Subcutaneous abdominal adipose tissue (tissue), 5 donors: ENCODE results near the gene USP17L20.
"Not testable (repeated sequence)": the region's sequence is repeated elsewhere in the genome, so short reads cannot be mapped to it uniquely, and the experiment has no call there.

Source experiments
- H3K27ac ChIP-seq: one replicate; pipeline ENCODE4 v1.7.0; 2013; ENCODE audit warnings: low read depth, mild to moderate bottlenecking, inconsistent platforms, low read length, moderate library complexity
- H3K27me3 ChIP-seq, 5 donors: one replicate each; pipeline ENCODE4 v1.7.0; 2013; ENCODE audit warnings: low read length in 5 of 5, inconsistent platforms in 1 of 5; ENCODE audit not compliant: control insufficient read depth in 5 of 5, insufficient read depth in 4 of 5
- H3K36me3 ChIP-seq, 5 donors: one replicate each; pipeline ENCODE4 v1.7.0; 2013; ENCODE audit warnings: low read length in 5 of 5; ENCODE audit not compliant: control insufficient read depth in 5 of 5, insufficient read depth in 5 of 5
- H3K4me1 ChIP-seq, 5 donors: one replicate each; pipeline ENCODE4 v1.7.0; 2013; ENCODE audit warnings: low read length in 5 of 5, mild to moderate bottlenecking in 3 of 5, moderate library complexity in 1 of 5; ENCODE audit not compliant: control insufficient read depth in 5 of 5, insufficient read depth in 5 of 5
- H3K4me3 ChIP-seq, 5 donors: one replicate each; pipeline ENCODE4 v1.7.0; 2013; ENCODE audit warnings: low read length in 5 of 5, low read depth in 1 of 5
- H3K9ac ChIP-seq, 5 donors: one replicate each; pipeline ENCODE4 v1.7.0; 2013; ENCODE audit warnings: low read length in 5 of 5, mild to moderate bottlenecking in 4 of 5, moderate library complexity in 3 of 5
- H3K9me3 ChIP-seq, 5 donors: one replicate each; pipeline ENCODE4 v1.7.0; 2013; ENCODE audit warnings: low read length in 5 of 5; ENCODE audit not compliant: control insufficient read depth in 5 of 5
- donor health status: healthy.
- donor health status: healthy.
- donor health status: healthy.
- donor health status: healthy.
- donor health status: healthy.

The USP17L20 gene

GRCh38 chr4:9257824-9258223 lies at the start of gene USP17L20:
Gene USP17L20 (plus strand): TSS chr4:9258124. CDS start chr4:9258124, 0 bp downstream.
- not testable (repeated sequence) for H3K4me3 ChIP-seq, H3K27ac ChIP-seq, H3K9me3 ChIP-seq, H3K4me1 ChIP-seq, H3K9ac ChIP-seq, H3K27me3 ChIP-seq, H3K36me3 ChIP-seq

- not testable (repeated sequence) for H3K36me3 ChIP-seq, H3K4me3 ChIP-seq, H3K4me1 ChIP-seq, H3K27ac ChIP-seq, H3K9me3 ChIP-seq, H3K27me3 ChIP-seq, H3K9ac ChIP-seq
These were observed 47.6 kb upstream of the USP17L20 start, which contains the start of gene USP17L10 for GRCh38 chr4:9210357-9210756. Gene USP17L10 (plus strand): TSS chr4:9210657. CDS start chr4:9210657, 0 bp downstream.

GRCh38 chr4:9214701-9215100 lies 43.2 kb upstream of the USP17L20 start:
- not testable (repeated sequence) for H3K9me3 ChIP-seq, H3K36me3 ChIP-seq, H3K27ac ChIP-seq, H3K27me3 ChIP-seq, H3K4me1 ChIP-seq, H3K9ac ChIP-seq, H3K4me3 ChIP-seq

GRCh38 chr4:9215105-9215504 lies 42.8 kb upstream of the USP17L20 start, which contains the start of gene USP17L11:
Gene USP17L11 (plus strand): TSS chr4:9215405. CDS start chr4:9215405, 0 bp downstream.
- H3K27ac ChIP-seq, H3K9ac ChIP-seq, H3K9me3 ChIP-seq, H3K4me1 ChIP-seq, H3K4me3 ChIP-seq, H3K27me3 ChIP-seq, H3K36me3 ChIP-seq: not testable (repeated sequence)

- H3K9ac ChIP-seq, H3K4me3 ChIP-seq, H3K27me3 ChIP-seq, H3K9me3 ChIP-seq, H3K36me3 ChIP-seq, H3K4me1 ChIP-seq, H3K27ac ChIP-seq: not testable (repeated sequence)
These were observed 38.1 kb upstream of the USP17L20 start, which contains the start of gene USP17L12 for GRCh38 chr4:9219852-9220251. Gene USP17L12 (plus strand): TSS chr4:9220152. CDS start chr4:9220152, 0 bp downstream.

GRCh38 chr4:9224596-9224995 lies 33.3 kb upstream of the USP17L20 start, which contains the start of gene USP17L13:
Gene USP17L13 (plus strand): TSS chr4:9224896. CDS start chr4:9224896, 0 bp downstream.
- H3K9ac ChIP-seq, H3K36me3 ChIP-seq, H3K9me3 ChIP-seq, H3K27ac ChIP-seq, H3K4me1 ChIP-seq, H3K27me3 ChIP-seq, H3K4me3 ChIP-seq: not testable (repeated sequence)

GRCh38 chr4:9230249-9230648 lies 27.7 kb upstream of the USP17L20 start:
- H3K27me3 ChIP-seq, result not testable (repeated sequence)

GRCh38 chr4:9234085-9234484 lies 23.8 kb upstream of the USP17L20 start, which contains the start of gene USP17L15:
Gene USP17L15 (plus strand): TSS chr4:9234385. CDS start chr4:9234385, 0 bp downstream.
- not testable (repeated sequence) for H3K4me3 ChIP-seq, H3K27ac ChIP-seq, H3K9ac ChIP-seq, H3K4me1 ChIP-seq, H3K9me3 ChIP-seq, H3K36me3 ChIP-seq, H3K27me3 ChIP-seq

More at GRCh38 chr4:9230249-9230648, 27.7 kb upstream of the USP17L20 start:
- not testable (repeated sequence) for H3K9me3 ChIP-seq, H3K9ac ChIP-seq, H3K36me3 ChIP-seq, H3K4me1 ChIP-seq, H3K4me3 ChIP-seq, H3K27ac ChIP-seq

- H3K27me3 ChIP-seq, H3K9ac ChIP-seq, H3K27ac ChIP-seq, H3K9me3 ChIP-seq, H3K36me3 ChIP-seq, H3K4me1 ChIP-seq, H3K4me3 ChIP-seq: not testable (repeated sequence)
These were observed 19.5 kb upstream of the USP17L20 start for GRCh38 chr4:9238461-9238860.

GRCh38 chr4:9243579-9243978 lies 14.3 kb upstream of the USP17L20 start, which contains the start of gene USP17L17:
Gene USP17L17 (plus strand): TSS chr4:9243879. CDS start chr4:9243879, 0 bp downstream.
- not testable (repeated sequence) for H3K27me3 ChIP-seq, H3K27ac ChIP-seq, H3K4me3 ChIP-seq, H3K4me1 ChIP-seq, H3K9me3 ChIP-seq, H3K36me3 ChIP-seq, H3K9ac ChIP-seq
